Tibial artery (tissue), 4 donors: ENCODE measurements around the gene TMPRSS4.

Experiments used
- DNase-seq, 2 donors: peaks; one replicate each; pipeline ENCODE4 v3.0.0-alpha.2; 2019
- H3K27ac ChIP-seq, 2 donors: fragments of 200-600 bp; sonication (generic) in 1 of 2; 1 replicate in 1 of 2; 2 replicates in 1 of 2; pipeline ENCODE4 v1.5.1; 2018 to 2019; ENCODE audit warnings: mild to moderate bottlenecking in 1 of 2
- H3K27me3 ChIP-seq, 2 donors: fragments of 200-600 bp; sonication (generic) in 1 of 2; one replicate each; pipeline versions ENCODE4 v1.5.1 to v1.6.0; 2016 to 2019
- H3K36me3 ChIP-seq, 3 donors: fragments of 200-600 bp; sonication (generic) in 2 of 3; one replicate each; pipeline ENCODE4 v1.5.1; 2016 to 2019; ENCODE audit warnings: mild to moderate bottlenecking in 2 of 3
- H3K4me1 ChIP-seq, 4 donors: fragments of 200-600 bp; sonication (generic) in 2 of 4; 1 replicate in 3 of 4; 2 replicates in 1 of 4; pipeline ENCODE4 v1.5.1; 2016 to 2019
- H3K4me3 ChIP-seq, 2 donors: fragments of 200-600 bp; sonication (generic) in 1 of 2; 1 replicate in 1 of 2; 2 replicates in 1 of 2; pipeline ENCODE4 v1.5.1; 2018 to 2019; ENCODE audit warnings: mild to moderate bottlenecking in 2 of 2
- H3K9me3 ChIP-seq, 3 donors: fragments of 200-600 bp; sonication (generic) in 1 of 3; one replicate each; pipeline ENCODE4 v1.5.1; 2016 to 2019
- CTCF ChIP-seq, 2 experiments: fragments of 200-600 bp in 1 of 2; fragments of 450-650 bp in 1 of 2; IDR thresholded peaks; one replicate each; pipeline ENCODE4 v1.5.1; 2017 to 2019; ENCODE audit warnings: antibody characterized with exemption in 2 of 2, mild to moderate bottlenecking in 1 of 2, moderate library complexity in 1 of 2
- intact Hi-C: fragments of 100-400 bp; cut with DNase I; formaldehyde crosslinking; loops from one replicate; pipeline ENCODE4 v1.15.0; 2023; ENCODE audit warnings: low total_unique reads

The TMPRSS4 gene

GRCh38 chr11:118147502-118147901 is 70.6 kb downstream of the TMPRSS4 start:
- no peak overlapping the region for H3K27ac ChIP-seq
- H3K4me3 ChIP-seq = no peak overlapping the region
- no peaks in the 10 kb centered on the region for H3K36me3 ChIP-seq
- DNase-seq = no peak
- peaks cover 0 to 62% of the 10 kb centered on the region in 2 donors for H3K27me3 ChIP-seq
- H3K4me1 ChIP-seq = peaks cover 0 to 22% (median 16%) of the 10 kb centered on the region in 4 donors
- intact Hi-C loops = no loop called here
- H3K9me3 ChIP-seq = no peaks in the 10 kb centered on the region
- no peak for TF ChIP-seq CTCF (IDR thresholded peaks at IDR 0.05)

GRCh38 chr11:118148240-118148639 is 71.4 kb downstream of the TMPRSS4 start:
- TF ChIP-seq CTCF (IDR thresholded peaks at IDR 0.05) = no peak
- peaks cover 0 to 30% (median 23%) of the 10 kb centered on the region in 4 donors for H3K4me1 ChIP-seq
- intact Hi-C loops = no loop called here
- no peak for DNase-seq
- H3K27ac ChIP-seq = no peak overlapping the region
- H3K9me3 ChIP-seq = no peaks in the 10 kb centered on the region
- H3K27me3 ChIP-seq = peaks cover 0 to 63% of the 10 kb centered on the region in 2 donors
- no peaks in the 10 kb centered on the region for H3K36me3 ChIP-seq
- no peak overlapping the region for H3K4me3 ChIP-seq

GRCh38 chr11:118148856-118149255 is 72.0 kb downstream of the TMPRSS4 start:
- intact Hi-C loops = no loop called here
- H3K4me3 ChIP-seq = no peak overlapping the region
- H3K27me3 ChIP-seq = peaks cover 0 to 66% of the 10 kb centered on the region in 2 donors
- H3K27ac ChIP-seq = no peak overlapping the region
- H3K36me3 ChIP-seq = no peaks in the 10 kb centered on the region
- no peak for DNase-seq
- peaks cover 0 to 33% (median 27%) of the 10 kb centered on the region in 4 donors for H3K4me1 ChIP-seq
- TF ChIP-seq CTCF (IDR thresholded peaks at IDR 0.05) = no peak
- H3K9me3 ChIP-seq = no peaks in the 10 kb centered on the region

- H3K27ac ChIP-seq = no peak overlapping the region
- TF ChIP-seq CTCF (IDR thresholded peaks at IDR 0.05) = no peak
- H3K27me3 ChIP-seq = peaks cover 0 to 66% of the 10 kb centered on the region in 2 donors
- no peak for DNase-seq
- H3K4me3 ChIP-seq = no peak overlapping the region
- no peaks in the 10 kb centered on the region for H3K36me3 ChIP-seq
- intact Hi-C loops = no loop called here
- no peaks in the 10 kb centered on the region for H3K9me3 ChIP-seq
- H3K4me1 ChIP-seq = peaks cover 0 to 33% (median 27%) of the 10 kb centered on the region in 4 donors
Observed at GRCh38 chr11:118149493-118149892, 72.6 kb downstream of the TMPRSS4 start.

GRCh38 chr11:118151431-118151830 is 74.6 kb downstream of the TMPRSS4 start:
- DNase-seq = no peak
- Histone ChIP-seq H3K27ac (no peak overlapping the region), H3K27me3 (peaks cover 0 to 67% of the 10 kb centered on the region in 2 donors), H3K4me1 (peaks cover 0 to 24% (median 16%) of the 10 kb centered on the region in 4 donors), H3K9me3 (no peaks in the 10 kb centered on the region), H3K4me3 (no peak overlapping the region), H3K36me3 (no peaks in the 10 kb centered on the region)
- intact Hi-C loops = loop anchor here (10.0 kb wide), 1 partner anchor 193 kb away; the partner anchor contains the start of genes CD3D and CD3G
- no peak for TF ChIP-seq CTCF (IDR thresholded peaks at IDR 0.05)
